GM18873 (cell line): ENCODE results near the gene CBLL1.

Experiments
- ATAC-seq: cut with Tn5 transposase; IDR thresholded peaks from one replicate; pipeline ENCODE4 v1.9.1; 2021; ENCODE audit warnings: mild to moderate bottlenecking, moderate library complexity, moderate number of reproducible peaks; ENCODE audit not compliant: unreplicated experiment, low FRiP score

CBLL1 gene

GRCh38 chr7:107742678-107743566 is 1.0 kb upstream of the CBLL1 start:
- ATAC-seq: peak; percentile 29

DNA sequence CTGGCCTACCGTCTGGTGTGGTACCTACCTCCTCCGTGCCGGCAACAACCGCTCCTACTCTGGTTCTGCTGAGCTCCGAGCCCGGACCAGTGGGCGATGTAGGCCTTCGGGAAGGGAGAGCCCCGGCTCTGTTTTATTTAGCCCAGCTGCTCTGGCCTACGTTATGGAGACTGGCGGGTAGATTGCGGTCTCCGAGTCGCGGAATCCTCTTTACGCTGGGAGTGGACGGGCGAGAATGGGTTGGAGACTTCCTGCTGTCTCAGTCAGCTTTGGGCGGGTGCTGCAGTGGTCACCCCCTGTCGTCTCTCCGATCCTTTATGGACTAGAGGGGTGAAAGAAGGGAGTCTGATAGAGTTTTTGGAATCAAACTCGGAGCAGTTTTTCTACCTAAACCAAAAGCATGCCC is 406 bp downstream of the CBLL1 start:
- ATAC-seq: peak; percentile 36

- ATAC-seq: no peak
Observed at GRCh38 chr7:107746006-107746405, 2.1 kb downstream of the CBLL1 start.

DNA sequence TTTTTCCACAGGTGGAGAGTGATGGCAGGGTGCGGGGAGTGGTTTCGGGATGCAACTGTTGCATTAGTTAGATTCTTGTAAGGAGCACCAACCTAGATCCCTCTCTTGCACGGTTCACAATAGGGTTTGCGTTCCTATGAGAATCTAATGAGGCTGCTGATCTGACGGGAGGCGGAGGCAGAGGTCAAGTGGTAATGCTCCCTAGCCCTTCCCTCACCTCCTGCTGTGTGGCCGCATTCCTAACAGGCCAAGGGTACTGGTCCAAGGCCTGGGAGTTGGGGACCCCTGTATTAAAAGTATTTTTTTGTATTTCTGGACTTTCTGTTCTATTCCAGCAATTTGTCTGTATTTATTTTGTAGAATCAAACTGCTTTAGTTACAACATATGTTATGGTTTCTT is 7.2 kb downstream of the CBLL1 start:
- no peak for ATAC-seq

DNA sequence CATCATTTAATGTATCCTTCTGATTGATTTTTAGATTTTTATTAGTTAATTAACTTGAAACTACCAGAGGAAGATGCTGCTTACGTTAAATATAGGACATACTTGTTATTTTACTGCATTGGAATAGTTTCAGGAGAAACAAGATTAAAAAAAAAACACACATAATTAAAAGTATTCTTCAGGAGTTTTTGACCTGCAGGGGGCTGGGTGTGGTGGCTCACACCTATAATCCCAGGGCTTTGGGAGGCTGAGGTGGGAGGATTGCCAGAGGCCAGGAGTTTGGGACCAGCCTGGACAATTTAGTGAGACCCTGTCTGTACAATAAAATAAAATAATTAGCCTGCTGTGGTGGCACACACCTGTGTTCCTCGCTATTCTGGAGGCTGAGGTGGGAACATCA is 10.7 kb downstream of the CBLL1 start:
- ATAC-seq: no peak

DNA sequence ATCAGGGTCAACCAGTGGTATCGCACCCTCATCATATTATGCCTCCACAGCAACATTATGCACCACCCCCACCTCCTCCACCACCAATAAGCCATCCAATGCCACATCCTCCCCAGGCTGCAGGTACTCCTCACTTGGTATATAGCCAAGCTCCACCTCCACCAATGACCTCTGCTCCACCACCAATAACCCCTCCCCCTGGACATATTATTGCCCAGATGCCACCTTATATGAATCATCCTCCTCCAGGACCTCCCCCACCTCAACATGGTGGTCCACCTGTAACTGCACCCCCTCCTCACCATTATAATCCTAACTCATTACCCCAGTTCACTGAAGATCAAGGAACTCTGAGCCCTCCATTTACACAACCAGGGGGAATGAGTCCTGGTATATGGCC is 14.7 kb downstream of the CBLL1 start:
- no peak for ATAC-seq

DNA sequence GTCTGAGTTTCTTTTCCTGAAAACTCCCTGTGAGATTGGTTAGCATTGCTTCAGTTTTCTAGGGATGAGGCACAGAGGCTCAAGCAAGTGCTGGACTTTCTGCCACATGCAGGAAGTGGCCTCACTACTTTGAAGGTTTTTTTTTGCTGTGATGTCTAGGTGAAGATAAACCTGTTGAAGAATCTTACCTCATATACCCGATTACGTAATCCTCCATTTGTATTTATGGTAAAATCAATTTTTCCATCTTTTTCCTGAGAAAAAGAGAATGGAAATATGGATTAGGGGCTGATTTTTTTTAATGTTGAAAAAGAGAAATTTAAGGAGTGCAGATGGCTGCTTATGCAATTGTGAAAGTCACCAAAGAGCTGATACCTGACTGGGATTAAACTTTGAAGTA is 23.4 kb downstream of the CBLL1 start:
- no peak for ATAC-seq

DNA sequence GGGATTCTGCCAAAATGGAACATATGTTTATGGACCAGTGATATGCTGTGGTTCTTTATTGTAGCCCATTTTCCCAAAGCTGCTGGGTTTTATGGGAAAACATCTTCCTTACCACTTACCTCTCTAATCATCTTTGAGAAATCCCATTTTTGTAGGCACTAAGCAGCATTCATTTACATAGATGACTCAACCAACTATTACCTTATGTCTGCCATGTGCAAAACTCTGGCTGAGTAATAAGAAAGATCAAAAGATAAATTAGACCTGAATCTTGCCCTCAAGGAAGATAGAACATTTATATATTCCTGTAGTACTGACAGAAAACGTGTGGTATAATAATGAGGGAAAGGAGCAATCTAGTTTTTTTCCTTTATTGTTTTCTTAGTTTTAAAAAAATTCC is 24.3 kb downstream of the CBLL1 start:
- ATAC-seq: no peak

- ATAC-seq: no peak
Observed at GRCh38 chr7:107773027-107773426, 29.1 kb downstream of the CBLL1 start.

- no peak for ATAC-seq
Observed at GRCh38 chr7:107777702-107778101, 33.8 kb downstream of the CBLL1 start.

DNA sequence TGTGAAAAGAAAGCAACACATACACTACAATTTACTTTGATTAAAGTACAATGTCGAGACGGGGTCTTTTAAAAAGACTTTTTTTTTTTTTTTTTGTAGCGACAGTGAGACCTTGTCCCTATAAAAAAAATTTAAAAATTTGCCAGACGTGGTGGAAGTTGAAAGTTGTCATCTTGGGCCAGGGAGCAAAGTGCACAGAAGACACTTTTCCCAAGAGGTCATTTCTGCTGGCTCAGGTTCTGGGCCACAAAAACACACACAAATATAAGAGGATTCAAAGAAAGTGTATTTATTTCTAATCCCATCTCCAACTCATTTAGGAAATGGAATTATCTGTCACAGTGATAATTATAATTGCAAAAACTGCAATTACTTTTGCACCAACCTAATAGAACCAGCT is 34.3 kb downstream of the CBLL1 start:
- no peak for ATAC-seq

GRCh38 chr7:107779647-107780099 is 35.7 kb downstream of the CBLL1 start:
- ATAC-seq: no peak

DNA sequence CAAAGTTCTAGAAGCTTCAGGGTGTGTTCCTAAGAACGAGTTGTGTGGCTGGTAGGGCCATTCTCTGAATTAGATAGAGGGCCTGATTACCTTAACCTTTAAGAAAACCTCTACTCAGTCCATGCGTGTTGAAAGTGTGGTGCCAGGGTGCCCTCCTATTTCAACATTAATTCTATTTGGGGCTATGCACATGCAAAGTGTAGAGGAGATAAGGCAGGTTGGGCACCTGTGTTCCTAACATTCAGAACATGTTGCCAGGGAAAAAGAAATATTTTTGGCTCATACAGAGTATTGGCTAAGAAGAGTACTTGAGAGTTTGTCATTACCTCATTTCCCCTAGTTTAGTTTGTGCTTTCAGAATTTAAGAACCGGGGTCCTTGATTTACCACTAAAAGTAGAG is 38.4 kb downstream of the CBLL1 start:
- ATAC-seq: no peak

DNA sequence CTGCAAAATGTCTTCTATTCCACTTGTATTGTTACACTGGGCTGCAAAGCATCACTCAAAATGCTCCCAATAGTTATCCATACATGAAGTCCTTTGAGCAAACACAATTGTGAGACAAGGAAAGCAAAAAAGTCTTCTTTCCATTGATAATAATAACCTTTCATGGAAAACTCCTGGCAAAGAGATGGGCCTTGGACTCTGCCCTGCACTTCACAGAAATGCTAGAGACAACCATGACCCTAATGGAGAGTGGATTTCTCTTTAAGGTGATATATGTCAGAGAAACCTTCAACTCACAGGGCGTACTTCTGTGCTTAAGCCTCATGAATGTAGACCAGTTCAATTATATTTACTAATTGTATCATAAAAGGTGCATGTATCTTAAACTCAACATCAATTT is 39.7 kb downstream of the CBLL1 start:
- no peak for ATAC-seq

GRCh38 chr7:107785170-107785569 is 41.2 kb downstream of the CBLL1 start:
- no peak for ATAC-seq

GRCh38 chr7:107785926-107786325 is 42.0 kb downstream of the CBLL1 start:
- no peak for ATAC-seq

DNA sequence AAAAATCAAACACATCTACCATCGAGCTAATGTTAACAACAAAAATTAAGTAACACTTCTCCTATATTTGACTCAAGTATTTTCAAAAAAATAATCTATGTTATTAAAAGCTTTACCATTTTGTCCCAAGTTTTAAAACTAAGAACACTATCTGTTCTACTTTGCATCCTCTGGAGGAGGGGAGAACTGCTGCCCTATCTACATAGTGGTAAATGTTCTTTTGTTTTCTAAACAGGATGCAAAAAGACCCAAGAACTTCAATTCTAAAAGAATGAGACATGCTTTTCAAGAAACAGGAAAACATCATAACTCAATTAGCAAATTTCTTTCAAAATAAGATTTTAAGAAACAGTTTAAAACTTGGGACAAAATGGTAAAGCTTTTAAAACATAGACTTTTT is 44.3 kb downstream of the CBLL1 start:
- ATAC-seq: no peak

- no peak for ATAC-seq
Observed at GRCh38 chr7:107788662-107789061, 44.7 kb downstream of the CBLL1 start.

GRCh38 chr7:107789647-107790046 is 45.7 kb downstream of the CBLL1 start:
- ATAC-seq: no peak

DNA sequence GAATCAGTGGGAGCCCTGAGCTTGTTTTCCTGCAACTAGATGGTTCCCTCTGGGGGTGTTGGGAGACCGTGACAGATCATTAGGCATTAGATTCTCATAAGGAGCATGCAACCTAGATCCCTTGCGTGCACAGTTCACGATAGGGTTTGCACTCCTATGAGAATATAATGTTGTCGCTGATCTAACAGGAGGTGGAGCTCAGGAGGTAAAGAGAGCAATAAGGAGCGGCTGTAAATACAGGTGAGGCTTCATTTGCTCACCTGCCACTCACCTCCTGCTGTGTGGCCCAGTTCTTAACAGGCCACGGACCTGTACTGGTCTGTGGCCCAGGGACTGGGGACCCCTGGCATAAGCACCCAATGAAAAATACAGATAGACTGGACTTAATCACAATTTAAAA is 48.4 kb downstream of the CBLL1 start:
- ATAC-seq: no peak

DNA sequence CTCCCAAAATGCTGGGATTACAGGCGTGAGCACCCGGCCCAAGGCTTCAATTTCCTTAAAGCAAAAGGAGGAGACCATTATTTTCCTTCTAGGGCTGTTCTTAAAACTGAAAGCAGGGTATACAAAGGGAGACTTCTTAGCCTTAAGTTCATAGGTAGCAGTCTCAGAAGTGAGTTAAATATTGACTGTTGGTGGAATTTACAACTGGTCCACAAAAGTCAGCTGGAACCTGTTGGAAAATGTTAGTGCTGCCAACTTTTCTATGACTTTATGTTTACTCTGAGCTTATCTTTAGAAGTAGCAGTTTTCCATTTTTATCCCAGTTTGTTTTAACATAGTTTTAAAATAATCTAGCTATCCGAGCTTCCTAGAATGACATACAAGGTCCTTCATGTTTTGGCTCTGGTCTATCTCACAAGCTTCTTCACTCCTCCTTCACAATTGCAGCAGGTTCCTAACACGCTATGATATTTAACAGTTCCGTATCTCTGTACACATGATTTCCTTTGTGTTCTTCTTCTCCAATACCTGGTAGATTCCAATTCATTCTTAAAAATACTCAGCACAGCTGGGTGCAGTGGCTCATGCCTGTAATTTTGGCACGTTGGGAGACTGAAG is 55.8 kb downstream of the CBLL1 start:
- ATAC-seq: no peak

DNA sequence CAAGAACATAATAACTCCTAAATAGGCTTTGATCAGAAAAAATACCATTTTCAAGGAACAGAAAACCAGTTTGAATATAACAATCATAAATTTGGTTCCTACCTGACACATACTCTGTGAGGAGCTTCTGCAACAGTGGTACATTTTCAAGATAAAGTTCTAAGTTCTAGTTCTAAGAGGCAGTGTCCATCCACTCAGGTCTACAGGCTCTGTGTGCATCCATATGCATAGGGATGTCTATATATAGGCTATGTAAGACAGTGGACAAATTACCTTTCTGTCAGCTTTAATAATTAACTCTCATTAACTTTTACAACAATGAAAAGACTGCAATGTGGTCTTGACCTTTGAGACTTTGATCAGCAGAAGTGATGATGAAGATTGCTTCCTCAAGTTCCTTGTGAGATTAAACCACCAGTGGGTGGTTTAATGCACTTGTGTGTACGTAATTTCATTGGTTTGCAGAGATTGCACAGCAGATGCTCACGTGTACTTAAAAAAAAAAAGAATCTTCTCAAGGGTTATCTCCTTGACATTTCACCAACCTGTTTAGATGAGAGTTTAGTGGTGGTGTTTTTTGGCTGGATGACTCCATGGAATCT is 59.2 kb downstream of the CBLL1 start, which contains the start of gene SLC26A3:
Gene SLC26A3 (minus strand): TSS at position 215 of the 602 bp plus-strand sequence. CDS start 8,714 bp downstream, outside the sequence.
- no peak for ATAC-seq
